Measurements from ENCODE around the gene ASAP2.

DNA sequence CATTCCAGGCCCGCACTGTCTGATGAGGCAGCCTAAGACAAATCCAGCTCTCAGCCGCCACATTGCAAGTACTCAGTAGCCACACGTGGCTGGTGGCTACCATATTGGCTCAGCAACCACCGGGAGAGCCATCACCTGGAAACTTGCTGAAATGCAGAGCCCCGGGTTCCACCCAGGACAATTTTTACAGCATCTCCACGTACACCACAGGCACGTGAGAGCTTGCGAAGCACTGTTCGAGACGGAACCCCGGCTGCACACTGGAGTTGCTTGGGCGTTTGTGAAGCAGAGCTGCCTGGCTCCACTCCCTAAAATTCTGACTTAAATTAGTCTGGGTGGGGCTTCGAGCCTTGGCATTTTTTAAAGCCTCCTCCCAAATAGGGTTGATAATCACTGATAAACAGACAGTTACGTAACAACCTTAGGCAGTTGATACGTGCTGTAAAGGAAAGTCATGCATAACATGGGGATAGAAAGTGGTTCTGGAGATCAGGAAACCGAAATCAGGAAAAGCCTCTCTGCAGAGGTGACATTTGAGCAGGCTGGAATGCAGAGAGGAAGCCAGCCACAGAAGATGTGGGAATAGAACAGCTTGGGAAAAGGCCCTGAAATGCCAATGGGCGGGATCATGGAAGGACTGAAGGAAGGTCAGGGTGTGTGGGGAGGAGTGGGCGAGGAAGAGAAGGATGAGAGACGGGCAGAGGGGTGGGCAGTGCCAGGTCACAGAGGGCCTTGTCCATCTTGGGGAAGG, 6.2 kb downstream of the ASAP2 start:
- TF ChIP-seq, protein P1, sequence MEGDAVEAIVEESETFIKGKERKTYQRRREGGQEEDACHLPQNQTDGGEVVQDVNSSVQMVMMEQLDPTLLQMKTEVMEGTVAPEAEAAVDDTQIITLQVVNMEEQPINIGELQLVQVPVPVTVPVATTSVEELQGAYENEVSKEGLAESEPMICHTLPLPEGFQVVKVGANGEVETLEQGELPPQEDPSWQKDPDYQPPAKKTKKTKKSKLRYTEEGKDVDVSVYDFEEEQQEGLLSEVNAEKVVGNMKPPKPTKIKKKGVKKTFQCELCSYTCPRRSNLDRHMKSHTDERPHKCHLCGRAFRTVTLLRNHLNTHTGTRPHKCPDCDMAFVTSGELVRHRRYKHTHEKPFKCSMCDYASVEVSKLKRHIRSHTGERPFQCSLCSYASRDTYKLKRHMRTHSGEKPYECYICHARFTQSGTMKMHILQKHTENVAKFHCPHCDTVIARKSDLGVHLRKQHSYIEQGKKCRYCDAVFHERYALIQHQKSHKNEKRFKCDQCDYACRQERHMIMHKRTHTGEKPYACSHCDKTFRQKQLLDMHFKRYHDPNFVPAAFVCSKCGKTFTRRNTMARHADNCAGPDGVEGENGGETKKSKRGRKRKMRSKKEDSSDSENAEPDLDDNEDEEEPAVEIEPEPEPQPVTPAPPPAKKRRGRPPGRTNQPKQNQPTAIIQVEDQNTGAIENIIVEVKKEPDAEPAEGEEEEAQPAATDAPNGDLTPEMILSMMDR (IDR thresholded peaks at IDR 0.05; ENCODE audit: poor library complexity, severe bottlenecking), result no peak
- no peak for TF ChIP-seq EZH2 (IDR thresholded peaks at IDR 0.05; ENCODE audit: borderline replicate concordance, insufficient read depth, low read length, poor library complexity, severe bottlenecking)
- no peak for TF ChIP-seq TAF1 (IDR thresholded peaks at IDR 0.05; ENCODE audit: low read depth)
- TF ChIP-seq POLR2AphosphoS5 (IDR thresholded peaks at IDR 0.05), result no peak
